Right lobe of liver (tissue), 4 donors: ENCODE results near the gene KCNH2.

Experiments used
- CTCF ChIP-seq, 4 donors: fragments of 200-600 bp in 3 of 4; fragments of 450-650 bp in 1 of 4; IDR thresholded peaks; one replicate each; pipeline versions ENCODE4 v1.5.1 to v1.8.0; 2016 to 2022; ENCODE audit warnings: antibody characterized with exemption in 4 of 4, mild to moderate bottlenecking in 2 of 4
- POLR2A ChIP-seq: fragments of 450-650 bp; IDR thresholded peaks from one replicate; pipeline ENCODE4 v1.6.1; 2017; ENCODE audit warnings: antibody characterized with exemption, mild to moderate bottlenecking
- donor health status: DM: no; HTN: no; CAD: no.
- donor health status: DM: no; HTN: no; CAD: no.
- donor health status: DM: no; HTN: yes; CAD: no.

GRCh38 chr7:151020231-151020630 is 42.1 kb upstream of the KCNH2 start:
- TF ChIP-seq CTCF (IDR thresholded peaks at IDR 0.05) (no peak), POLR2A (no peak)
